PC-9 (cell line): ENCODE measurements around the gene CCNL2. TPM values are rescaled to one million over a fixed set of nuclear protein-coding genes. Genes with fewer than 3 reads are reported as not detected.

Experiments used
- BruUV-seq: library from RNA; stranded (reverse); fragments of 400-500 nt; replicated peaks from 2 replicates; lab custom pipeline; 2021; lab: Mats Ljungman, UMichigan
- CTCF ChIA-PET: fragments of 300-600 bp; sonication (Branson Sonifier 250); formaldehyde crosslinking; loops from one replicate; lab custom pipeline; 2022; ENCODE audit warnings: antibody characterized with exemption; lab: Charles Lee
- POLR2A ChIA-PET: fragments of 300-600 bp; sonication (Branson Sonifier 250); formaldehyde crosslinking; loops from one replicate; lab custom pipeline; 2022; ENCODE audit warnings: antibody characterized with exemption; ENCODE audit not compliant: unreplicated experiment; lab: Charles Lee
- DNase-seq, 2 experiments: peaks; one replicate each; pipeline versions ENCODE4 v3.0.0 to v3.0.0-alpha.2; 2015 to 2022; ENCODE audit warnings: mixed read lengths in 1 of 2
- H2AFZ ChIP-seq: fragments of 200-600 bp; sonication (generic); 2 replicates; pipeline ENCODE4 v1.8.1; 2017; ENCODE audit warnings: antibody characterized with exemption
- H3F3A ChIP-seq: fragments of 200-600 bp; sonication (generic); 2 replicates; pipeline ENCODE4 v1.8.1; 2017; ENCODE audit warnings: antibody characterized with exemption, mild to moderate bottlenecking, low read depth; ENCODE audit not compliant: insufficient read depth
- H3K27ac ChIP-seq: fragments of 200-600 bp; sonication (generic); 2 replicates; pipeline ENCODE4 v1.6.1; 2016; ENCODE audit warnings: mixed run types
- H3K27me3 ChIP-seq: fragments of 200-600 bp; sonication (generic); 2 replicates; pipeline ENCODE4 v1.6.1; 2016; ENCODE audit warnings: low read depth, mixed run types; ENCODE audit not compliant: insufficient read depth
- H3K36me3 ChIP-seq: fragments of 200-600 bp; sonication (generic); 2 replicates; pipeline ENCODE4 v1.6.1; 2016; ENCODE audit warnings: low read depth, mixed run types
- H3K4me1 ChIP-seq: fragments of 200-600 bp; sonication (generic); replicated peaks from 2 replicates; pipeline ENCODE4 v1.6.1; 2016; ENCODE audit warnings: mixed run types; ENCODE audit not compliant: insufficient read depth
- H3K4me2 ChIP-seq: fragments of 200-600 bp; sonication (generic); 2 replicates; pipeline ENCODE4 v1.6.1; 2017; ENCODE audit warnings: mixed run types
- H3K4me3 ChIP-seq: fragments of 200-600 bp; sonication (generic); 2 replicates; pipeline ENCODE4 v1.6.1; 2016; ENCODE audit warnings: mixed run types
- H3K79me2 ChIP-seq: fragments of 200-600 bp; sonication (generic); 2 replicates; pipeline ENCODE4 v1.6.1; 2017; ENCODE audit warnings: low read depth, mixed run types
- H3K9me2 ChIP-seq: fragments of 200-600 bp; sonication (generic); 2 replicates; pipeline ENCODE4 v1.8.1; 2017; ENCODE audit warnings: mild to moderate bottlenecking; ENCODE audit not compliant: insufficient read depth
- H3K9me3 ChIP-seq: fragments of 200-600 bp; sonication (generic); 2 replicates; pipeline ENCODE4 v1.8.1; 2016; ENCODE audit warnings: low read depth; ENCODE audit not compliant: insufficient read depth
- H4K20me1 ChIP-seq: fragments of 200-600 bp; sonication (generic); 2 replicates; pipeline ENCODE4 v1.8.1; 2017; ENCODE audit not compliant: insufficient read depth
- EZH2 ChIP-seq: fragments of 200-600 bp; sonication (generic); IDR thresholded peaks from 2 replicates; pipeline ENCODE4 v1.8.0; 2017; ENCODE audit warnings: antibody characterized with exemption, low read depth
- intact Hi-C: fragments of 100-400 bp; cut with micrococcal nuclease; formaldehyde crosslinking; loops from one replicate; pipeline ENCODE4 v1.10.0; 2022; ENCODE audit not compliant: unreplicated experiment
- total RNA-seq: library from RNA; stranded (reverse); gene quantifications from 2 replicates; pipeline ENCODE4 v1.2.3, GENCODE V29; 2021
- TF ChIP-seq, protein P1 (sequence below): fragments of 200-600 bp; sonication (generic); conservative IDR thresholded peaks from 2 replicates; pipeline ENCODE4 v1.6.1; 2017; ENCODE audit warnings: mixed run types, antibody characterized with exemption, mild to moderate bottlenecking, moderate library complexity

The CCNL2 gene
- total RNA-seq, 1 experiment from 2014 or later: 162 TPM

DNA sequence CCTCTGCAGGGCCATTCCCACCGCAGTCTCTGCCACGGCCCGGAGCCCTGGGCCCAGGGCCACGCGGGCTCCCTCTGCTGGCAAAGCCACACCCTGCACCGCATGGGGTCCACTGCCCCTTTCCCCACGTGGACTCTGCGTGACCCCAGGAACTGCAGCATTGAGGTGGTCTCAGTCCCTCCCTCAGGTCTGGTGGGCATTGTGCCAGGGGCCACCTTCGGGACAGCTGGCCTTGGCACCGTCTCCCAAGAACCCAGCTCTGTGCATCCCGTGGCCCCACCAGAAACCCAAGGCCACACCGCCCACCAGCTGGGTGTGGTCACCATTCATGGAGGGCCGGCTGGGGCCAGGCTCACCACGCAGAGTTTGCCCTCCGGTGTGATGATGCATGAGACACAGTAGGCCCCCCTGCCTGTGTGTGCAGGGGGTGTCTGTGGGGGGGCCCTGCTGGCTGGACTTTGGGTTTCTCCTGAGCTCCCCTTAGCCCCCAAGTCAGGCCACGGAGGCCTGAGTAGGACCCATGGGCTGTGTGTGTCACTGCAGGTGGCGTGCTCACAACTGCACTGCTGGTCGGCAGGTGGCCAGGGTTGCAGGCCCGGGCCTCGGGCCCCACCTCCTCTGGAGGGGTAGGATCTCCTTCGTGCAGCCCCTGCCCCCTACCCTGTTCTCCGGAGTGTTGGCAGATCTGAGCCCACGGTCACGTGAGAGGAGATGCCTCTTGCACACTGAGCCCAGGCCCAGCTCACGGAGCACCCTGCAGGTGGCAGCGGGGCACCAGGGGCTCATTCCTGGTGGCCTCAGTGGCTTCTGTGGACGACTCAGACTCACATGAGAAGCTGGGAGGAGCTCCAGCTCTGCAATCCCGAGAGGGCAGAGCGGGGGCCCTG is 42.1 kb upstream of the CCNL2 start:
- Histone ChIP-seq H3K4me1 (peaks cover 5% of the 10 kb centered on the region; the same call in 1 of the 2 replicates), H3K4me3 (no peak overlapping the region), H3K4me2 (no peak overlapping the region), H3K36me3 (no peaks in the 10 kb centered on the region), H3K27ac (no peak overlapping the region), H3F3A (no peaks in the 10 kb centered on the region), H4K20me1 (no peaks in the 10 kb centered on the region), H3K27me3 (no peaks in the 10 kb centered on the region), H3K9me3 (no peaks in the 10 kb centered on the region), H2AFZ (no peak overlapping the region), H3K79me2 (peaks cover 2% of the 10 kb centered on the region; the same call in 1 of the 2 replicates), H3K9me2 (no peaks in the 10 kb centered on the region)
- DNase-seq: peak in 1 of 2 experiments; percentile 48
- ChIA-PET CTCF (interaction anchor here (0.6 kb wide), 1 partner anchor 66 kb away, joined by 3 read pairs; the partner anchor contains the start of gene AURKAIP1), POLR2A (interaction anchor here (0.6 kb wide), 1 partner anchor 28 kb away, joined by 10 read pairs; no protein-coding TSS in a partner anchor)
- no TSS peak for BruUV-seq
- intact Hi-C loops: loop anchor here (2.0 kb wide), 1 partner anchor 34 kb away; the partner anchor contains the start of gene MRPL20
- TF ChIP-seq, protein P1, sequence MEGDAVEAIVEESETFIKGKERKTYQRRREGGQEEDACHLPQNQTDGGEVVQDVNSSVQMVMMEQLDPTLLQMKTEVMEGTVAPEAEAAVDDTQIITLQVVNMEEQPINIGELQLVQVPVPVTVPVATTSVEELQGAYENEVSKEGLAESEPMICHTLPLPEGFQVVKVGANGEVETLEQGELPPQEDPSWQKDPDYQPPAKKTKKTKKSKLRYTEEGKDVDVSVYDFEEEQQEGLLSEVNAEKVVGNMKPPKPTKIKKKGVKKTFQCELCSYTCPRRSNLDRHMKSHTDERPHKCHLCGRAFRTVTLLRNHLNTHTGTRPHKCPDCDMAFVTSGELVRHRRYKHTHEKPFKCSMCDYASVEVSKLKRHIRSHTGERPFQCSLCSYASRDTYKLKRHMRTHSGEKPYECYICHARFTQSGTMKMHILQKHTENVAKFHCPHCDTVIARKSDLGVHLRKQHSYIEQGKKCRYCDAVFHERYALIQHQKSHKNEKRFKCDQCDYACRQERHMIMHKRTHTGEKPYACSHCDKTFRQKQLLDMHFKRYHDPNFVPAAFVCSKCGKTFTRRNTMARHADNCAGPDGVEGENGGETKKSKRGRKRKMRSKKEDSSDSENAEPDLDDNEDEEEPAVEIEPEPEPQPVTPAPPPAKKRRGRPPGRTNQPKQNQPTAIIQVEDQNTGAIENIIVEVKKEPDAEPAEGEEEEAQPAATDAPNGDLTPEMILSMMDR: peak; percentile 80
- TF ChIP-seq EZH2: no peak

DNA sequence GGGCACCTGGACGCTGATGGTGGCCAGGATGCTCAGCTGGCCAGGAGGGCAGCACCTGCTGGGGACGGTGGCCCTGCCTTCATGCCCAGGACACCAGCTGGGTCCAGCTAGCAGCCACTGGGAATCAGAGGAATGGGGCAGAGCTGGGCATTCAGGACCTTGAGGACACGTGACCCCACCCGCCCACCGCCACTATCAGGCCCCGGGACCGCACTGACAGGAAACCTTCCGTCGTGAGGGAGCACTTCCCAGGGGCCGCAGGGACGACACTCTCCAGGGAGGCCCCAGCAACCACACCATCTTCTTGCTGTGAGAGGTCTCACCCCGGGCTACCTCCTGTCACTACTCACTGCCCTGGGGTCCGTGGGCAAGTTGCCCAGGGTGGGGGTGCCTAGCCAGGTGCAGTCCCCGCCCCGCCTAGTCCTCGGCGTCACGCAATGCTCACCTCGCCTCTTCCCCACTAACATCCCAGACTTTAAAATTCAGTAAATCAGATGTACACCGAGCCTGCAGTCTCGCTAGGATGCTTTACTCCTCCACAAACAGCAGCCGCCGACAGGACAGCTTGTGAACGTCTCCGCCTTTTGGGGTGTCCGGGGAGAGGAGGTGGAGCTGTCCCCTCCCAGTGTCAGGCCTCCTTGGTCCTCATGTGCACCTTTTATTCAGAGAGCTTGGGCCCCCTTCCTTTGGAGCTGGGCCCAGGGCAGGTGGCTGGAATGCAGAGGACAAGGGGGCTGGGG is 41.3 kb upstream of the CCNL2 start:
- Histone ChIP-seq H3K27ac (no peak overlapping the region), H4K20me1 (no peaks in the 10 kb centered on the region), H3K27me3 (no peaks in the 10 kb centered on the region), H3K4me2 (no peak overlapping the region), H3F3A (no peaks in the 10 kb centered on the region), H3K79me2 (peaks cover 5% of the 10 kb centered on the region; the same call in 1 of the 2 replicates), H2AFZ (no peak overlapping the region), H3K4me1 (peaks cover 8% of the 10 kb centered on the region; the same call in 1 of the 2 replicates), H3K9me3 (no peaks in the 10 kb centered on the region), H3K4me3 (no peak overlapping the region), H3K9me2 (no peaks in the 10 kb centered on the region), H3K36me3 (no peaks in the 10 kb centered on the region)
- no TSS peak for BruUV-seq
- TF ChIP-seq, protein P1: no peak
- no peak for TF ChIP-seq EZH2
- intact Hi-C loops: loop anchor here (2.0 kb wide), 1 partner anchor 34 kb away; the partner anchor contains the start of gene MRPL20
- no peak for DNase-seq
- ChIA-PET CTCF (interaction anchor here (0.6 kb wide), 1 partner anchor 65 kb away, joined by 3 read pairs; the partner anchor contains the start of gene AURKAIP1), POLR2A (interaction anchor here (0.6 kb wide), 1 partner anchor 57 kb away, joined by 3 read pairs; no protein-coding TSS in a partner anchor)
